ENCODE measurements around the gene AHDC1.

Gene AHDC1

DNA sequence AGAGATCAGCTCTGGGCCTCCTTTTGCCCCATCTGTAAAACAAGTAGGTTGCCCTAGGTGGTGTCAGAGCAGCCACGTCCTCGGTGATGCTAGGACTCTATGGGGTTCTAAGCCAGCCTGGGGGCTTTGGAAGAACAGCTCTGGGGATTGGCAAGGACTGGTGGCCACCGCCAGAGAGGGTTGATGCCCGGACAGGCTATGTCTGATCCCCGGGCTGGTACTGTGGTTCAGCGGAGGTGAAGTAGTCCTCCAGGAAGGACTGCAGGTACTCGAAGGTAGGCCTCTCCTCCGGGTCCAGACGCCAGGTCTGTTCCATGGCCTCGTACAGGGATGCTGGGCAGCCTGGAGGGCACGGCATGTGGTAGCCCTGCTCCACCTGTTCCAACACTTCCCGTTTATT, 8.8 kb upstream of the AHDC1 start:
- no peak for DNase-seq

GRCh38 chr1:27611450-27611849, 7.5 kb upstream of the AHDC1 start:
- DNase-seq = no peak

GRCh38 chr1:27609618-27610240, 5.8 kb upstream of the AHDC1 start:
- no peak for DNase-seq

DNA sequence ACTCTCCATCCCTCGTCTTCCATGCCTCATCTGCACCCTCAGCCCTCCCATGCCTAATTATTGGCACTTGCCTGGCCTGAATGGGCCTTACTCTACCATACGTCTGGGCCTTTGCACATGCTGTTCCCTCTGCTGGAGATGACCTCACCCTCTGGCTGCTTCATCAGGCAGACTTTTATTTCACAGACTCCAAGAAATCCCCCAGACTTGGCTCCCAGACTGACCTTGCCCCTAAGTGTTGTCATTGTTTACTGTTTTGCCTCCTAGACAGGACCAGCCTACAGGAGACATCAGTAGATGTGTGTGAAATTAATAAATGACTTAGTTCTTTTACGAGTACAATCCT, 5.2 kb upstream of the AHDC1 start:
- no peak for DNase-seq

DNA sequence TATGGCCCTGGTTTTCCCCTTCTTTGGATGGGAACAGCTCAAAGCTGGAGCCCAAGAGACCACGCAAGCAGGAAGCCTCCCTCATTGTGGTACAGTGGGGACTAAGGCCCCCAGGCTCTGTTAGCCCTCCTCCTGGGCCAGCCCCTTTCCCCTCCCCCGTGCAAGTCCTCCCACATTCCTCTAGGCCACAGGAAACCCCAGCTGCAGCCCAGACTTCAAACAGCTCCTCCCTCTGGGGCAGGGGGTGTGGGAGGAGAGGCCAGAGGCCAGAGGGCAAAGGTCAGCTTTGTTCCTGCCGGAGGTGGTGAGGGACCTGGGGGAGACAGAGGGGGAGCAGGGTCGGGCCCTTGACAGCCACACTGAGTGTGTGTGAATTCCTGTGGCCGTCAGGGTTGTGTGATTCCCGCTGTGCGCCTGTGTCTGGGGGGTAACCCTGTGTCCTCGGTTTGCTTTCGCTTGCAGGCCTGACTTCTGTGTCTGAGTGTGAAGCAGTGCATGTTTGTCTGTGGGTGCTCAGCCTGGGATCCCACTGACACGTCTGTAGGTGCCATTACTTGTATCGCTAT, 3.4 kb upstream of the AHDC1 start:
- no peak for DNase-seq

DNA sequence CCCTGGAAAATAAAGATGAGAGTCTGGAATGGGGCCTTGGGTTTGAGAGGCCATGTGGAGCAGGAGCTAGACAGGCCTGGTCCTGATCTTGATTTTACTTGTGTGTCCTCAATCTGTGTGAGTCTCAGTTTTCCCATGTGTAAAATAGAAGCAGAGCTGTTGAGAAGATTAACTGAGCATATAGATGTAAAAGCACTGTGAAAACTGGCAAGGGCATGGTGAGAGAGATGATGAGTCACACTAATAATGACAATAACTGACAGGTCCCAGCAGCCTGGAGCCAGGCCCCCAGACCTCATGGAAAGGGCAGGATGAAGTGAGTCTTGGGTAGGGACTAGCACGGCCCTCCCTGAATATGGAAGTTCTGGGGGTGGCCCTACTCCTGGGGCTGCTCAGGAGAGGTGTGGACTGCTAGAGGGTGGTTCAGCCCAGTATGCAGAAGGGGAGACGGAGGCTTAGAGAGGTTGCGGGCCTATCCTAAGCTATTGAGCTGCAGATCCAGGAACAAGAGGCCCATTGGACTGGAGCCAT, 2.8 kb upstream of the AHDC1 start:
- no peak for DNase-seq

GRCh38 chr1:27605796-27606707, 2.1 kb upstream of the AHDC1 start:
- peak; percentile 82 for DNase-seq

DNA sequence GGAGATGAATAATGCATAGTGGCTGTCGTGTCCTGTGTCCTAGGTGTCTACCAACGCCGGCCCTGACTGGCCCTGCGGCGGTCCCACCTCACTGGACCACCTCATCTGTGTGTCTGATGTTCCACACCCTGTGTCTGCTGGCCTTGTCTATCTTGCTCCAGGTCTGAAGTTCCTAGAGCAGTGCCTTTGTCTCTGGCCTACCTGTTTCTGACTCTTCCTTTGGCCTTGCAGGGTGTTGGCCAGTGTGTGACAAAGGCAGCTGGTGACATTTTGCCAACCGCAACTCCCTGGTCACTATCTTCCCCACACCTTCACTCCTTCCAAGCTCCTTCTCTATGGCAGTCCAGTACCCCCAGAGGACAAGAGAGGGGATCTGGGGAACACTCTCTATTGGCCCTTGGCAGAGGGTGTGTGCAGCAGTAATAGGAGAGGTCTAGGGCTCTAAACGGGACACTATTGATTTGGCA, 1.4 kb upstream of the AHDC1 start:
- no peak for DNase-seq

DNA sequence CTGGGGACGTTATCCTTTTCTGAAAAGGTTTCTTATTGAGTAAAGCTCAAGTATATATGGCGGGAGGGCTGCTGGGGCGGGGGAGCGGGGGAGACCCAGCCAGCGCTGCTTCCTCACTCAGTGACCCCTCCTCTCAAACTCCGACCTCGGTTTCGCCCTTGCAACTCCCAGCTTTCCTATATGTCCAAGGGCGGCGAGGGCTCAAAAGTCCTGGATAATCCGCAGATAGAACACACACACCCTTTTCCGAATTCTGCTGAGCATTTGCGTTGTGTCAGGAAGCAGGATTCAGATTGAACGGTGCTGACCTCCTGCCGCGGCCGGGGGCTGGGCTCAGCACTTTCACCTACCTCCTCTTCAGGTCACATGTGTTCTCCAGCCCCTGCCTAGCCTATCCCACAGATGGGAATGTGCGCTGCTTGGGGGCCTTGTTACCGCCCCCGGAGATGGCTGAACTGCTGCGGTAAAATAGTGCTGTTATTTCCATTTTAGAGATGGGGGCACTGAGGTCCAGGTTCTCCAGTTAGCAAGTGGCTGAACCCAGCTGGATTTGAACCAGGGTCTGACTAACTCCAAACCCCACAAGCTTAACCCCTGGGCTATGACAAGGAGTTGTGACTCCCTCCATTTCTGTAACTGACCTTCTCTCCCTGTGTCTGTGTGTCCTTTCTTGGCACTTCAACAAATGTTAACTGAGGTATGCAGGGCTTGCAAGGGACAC, 795 bp upstream of the AHDC1 start:
- no peak for DNase-seq

DNA sequence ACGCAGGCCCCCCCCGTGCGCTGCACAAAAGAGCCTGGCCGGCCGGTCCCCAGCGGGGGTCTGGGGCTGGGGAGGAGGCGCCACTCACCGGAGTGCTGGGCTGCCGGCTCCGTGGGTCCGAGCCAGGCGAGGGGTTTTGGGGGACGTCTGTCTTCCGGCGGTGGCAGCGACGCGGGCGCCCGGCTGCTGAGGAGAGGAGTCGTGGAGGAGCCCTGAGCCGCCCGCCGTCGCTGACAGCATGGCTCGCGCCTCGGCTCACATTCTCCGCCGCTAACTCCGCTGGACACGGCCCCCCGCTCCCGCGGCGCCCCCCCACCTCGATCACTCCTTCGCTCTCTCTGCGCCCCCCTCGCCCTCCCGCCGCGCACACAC, 649 bp downstream of the AHDC1 start:
- peak; percentile 60 for DNase-seq

- DNase-seq = peak; percentile 41
These were observed 1.3 kb downstream of the AHDC1 start for GRCh38 chr1:27602462-27603308.

- peak; percentile 58 for DNase-seq
These were observed 2.0 kb downstream of the AHDC1 start for GRCh38 chr1:27601771-27602461.

DNA sequence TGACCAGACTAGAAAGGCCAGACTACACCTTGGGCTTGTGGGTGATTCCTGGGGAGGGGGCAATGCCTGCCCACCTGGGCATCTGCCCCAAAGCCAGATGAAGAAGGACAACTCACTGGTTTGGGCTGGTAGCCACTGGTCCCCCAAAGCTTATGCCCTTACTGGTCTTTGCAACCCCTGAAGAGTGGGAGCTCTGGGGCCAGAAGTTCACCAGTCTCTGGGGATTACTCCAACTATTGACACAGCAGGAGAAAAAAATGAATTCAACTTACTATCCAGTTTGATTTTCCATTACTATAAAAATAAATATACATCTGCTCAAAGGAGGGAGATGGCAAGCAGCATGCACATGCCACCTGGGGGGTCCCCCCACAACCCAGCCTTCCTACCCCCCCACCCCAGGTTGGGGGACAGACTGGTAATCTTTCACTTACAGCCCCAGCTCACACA, 2.6 kb downstream of the AHDC1 start:
- no peak for DNase-seq

DNA sequence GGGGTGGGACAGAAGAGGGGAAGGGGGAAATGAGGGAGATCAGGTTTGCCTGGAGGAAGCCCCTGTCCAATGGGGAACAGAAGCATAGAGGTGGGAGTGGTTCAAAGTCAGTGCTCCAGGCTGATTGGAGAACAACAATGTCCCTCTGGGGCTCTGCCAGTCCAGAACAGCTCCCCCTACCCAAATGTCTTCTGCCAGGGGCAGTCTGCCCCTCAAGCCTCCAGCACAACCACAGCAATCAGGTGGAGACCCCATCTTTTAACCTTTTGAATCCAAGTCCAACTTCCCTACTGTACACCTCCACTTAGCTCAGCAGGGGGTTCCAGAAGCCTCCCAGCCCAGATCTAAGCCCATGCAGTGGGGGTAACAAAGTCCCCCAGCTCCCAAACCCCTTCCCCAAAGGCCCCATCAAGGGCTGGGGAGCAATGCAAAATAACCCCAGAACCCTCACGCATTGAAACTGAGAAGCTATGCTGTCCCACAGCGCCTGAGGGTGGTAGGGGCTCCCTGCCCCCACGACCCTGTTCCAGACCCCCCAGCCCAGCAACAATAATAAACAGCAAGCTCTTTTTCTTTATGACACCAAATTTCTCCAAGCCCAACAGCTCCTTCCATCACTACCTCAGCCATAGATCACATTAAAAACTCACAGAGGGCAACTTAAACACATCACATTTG, 3.3 kb downstream of the AHDC1 start:
- peak; percentile 56 for DNase-seq

- DNase-seq = no peak
These were observed 4.1 kb downstream of the AHDC1 start for GRCh38 chr1:27599605-27600497.

- DNase-seq = peak; percentile 75
These were observed 4.9 kb downstream of the AHDC1 start for GRCh38 chr1:27598902-27599528.

GRCh38 chr1:27598295-27598687, 5.7 kb downstream of the AHDC1 start:
- no peak for DNase-seq

GRCh38 chr1:27597516-27598294, 6.2 kb downstream of the AHDC1 start:
- DNase-seq = no peak
